ENCODE data around the gene RBM20. TPM values are rescaled to one million over a fixed set of nuclear protein-coding genes. Genes with fewer than 3 reads are reported as not detected.
"Not testable (repeated sequence)": the region's sequence is repeated elsewhere in the genome, so short reads cannot be mapped to it uniquely, and the experiment has no call there.

The RBM20 gene
- total and polyA plus RNA-seq, 5 donors from 2014 or later, result 0.15 to 0.72 TPM; not detected in 3

GRCh38 chr10:110661292-110661691 is 17.2 kb downstream of the RBM20 start:
- no peak overlapping the region for H3K27ac Mint-ChIP-seq
- Histone ChIP-seq H3K4me3 (ENCODE audit: low read depth, low read length) (no peak overlapping the region), H3K4me1 (ENCODE audit: control insufficient read depth, insufficient read depth, low read length, poor library complexity, severe bottlenecking) (no peaks in the 10 kb centered on the region), H3K9me3 (ENCODE audit: control insufficient read depth in 2 of 2, low read length in 2 of 2) (no peaks in the 10 kb centered on the region), H3K27ac (ENCODE audit: insufficient read depth, low read length, poor library complexity, severe bottlenecking) (no peak overlapping the region), H3K27me3 (ENCODE audit: control insufficient read depth, insufficient read depth, low read length) (peaks cover 5% of the 10 kb centered on the region), H3K36me3 (ENCODE audit: control insufficient read depth, insufficient read depth, low read length) (no peaks in the 10 kb centered on the region)
- ATAC-seq (ENCODE audit: low read depth in 2 of 2), result no peak
- no peak overlapping the region for H3K4me3 Mint-ChIP-seq
- peaks cover 0 to 4% (median 0%) of the 10 kb centered on the region in 7 donors for H3K9me3 Mint-ChIP-seq
- peaks cover 33% of the 10 kb centered on the region for H3K27me3 Mint-ChIP-seq
- H3K36me3 Mint-ChIP-seq, result no peaks in the 10 kb centered on the region
- H3K4me1 Mint-ChIP-seq, result peaks cover 0 to 2% (median under 1%) of the 10 kb centered on the region in 4 donors
- no peak for DNase-seq

- Histone ChIP-seq H3K4me3 (ENCODE audit: low read depth, low read length) (no peak overlapping the region), H3K27ac (ENCODE audit: insufficient read depth, low read length, poor library complexity, severe bottlenecking) (no peak overlapping the region), H3K36me3 (ENCODE audit: control insufficient read depth, insufficient read depth, low read length) (no peaks in the 10 kb centered on the region), H3K4me1 (ENCODE audit: control insufficient read depth, insufficient read depth, low read length, poor library complexity, severe bottlenecking) (no peaks in the 10 kb centered on the region), H3K9me3 (ENCODE audit: control insufficient read depth in 2 of 2, low read length in 2 of 2) (no peaks in the 10 kb centered on the region), H3K27me3 (ENCODE audit: control insufficient read depth, insufficient read depth, low read length) (peaks cover 6% of the 10 kb centered on the region)
- Mint-ChIP-seq H3K9me3 (peaks cover 0 to 2% (median 0%) of the 10 kb centered on the region in 7 donors), H3K27ac (no peak overlapping the region), H3K4me3 (no peak overlapping the region), H3K36me3 (no peaks in the 10 kb centered on the region), H3K27me3 (peaks cover 56% of the 10 kb centered on the region), H3K4me1 (peaks cover 0 to 2% (median under 1%) of the 10 kb centered on the region in 4 donors)
- DNase-seq (no peak), ATAC-seq (ENCODE audit: low read depth in 2 of 2) (no peak)
Observed at GRCh38 chr10:110664483-110665420, 20.6 kb downstream of the RBM20 start.

GRCh38 chr10:110666259-110666658 is 22.1 kb downstream of the RBM20 start:
- H3K27me3 ChIP-seq (ENCODE audit: control insufficient read depth, insufficient read depth, low read length), result peaks cover 14% of the 10 kb centered on the region
- not testable (repeated sequence) for H3K4me1 ChIP-seq (ENCODE audit: control insufficient read depth, insufficient read depth, low read length, poor library complexity, severe bottlenecking); H3K27ac ChIP-seq (ENCODE audit: insufficient read depth, low read length, poor library complexity, severe bottlenecking); H3K4me1 Mint-ChIP-seq; H3K9me3 ChIP-seq (ENCODE audit: control insufficient read depth in 2 of 2, low read length in 2 of 2); ATAC-seq (ENCODE audit: low read depth in 2 of 2); H3K36me3 ChIP-seq (ENCODE audit: control insufficient read depth, insufficient read depth, low read length); H3K4me3 Mint-ChIP-seq; H3K36me3 Mint-ChIP-seq; DNase-seq; H3K4me3 ChIP-seq (ENCODE audit: low read depth, low read length); H3K27ac Mint-ChIP-seq; H3K9me3 Mint-ChIP-seq
- peaks cover 64% of the 10 kb centered on the region for H3K27me3 Mint-ChIP-seq

GRCh38 chr10:110666673-110667072 is 22.5 kb downstream of the RBM20 start:
- ATAC-seq (ENCODE audit: low read depth in 2 of 2) (no peak), DNase-seq (no peak)
- peaks cover 14% of the 10 kb centered on the region for H3K27me3 ChIP-seq (ENCODE audit: control insufficient read depth, insufficient read depth, low read length)
- peak overlapping the region in 1 of 3 donors; percentile 30 for H3K27ac Mint-ChIP-seq
- H3K36me3 ChIP-seq (ENCODE audit: control insufficient read depth, insufficient read depth, low read length), result no peaks in the 10 kb centered on the region
- no peak overlapping the region for H3K27ac ChIP-seq (ENCODE audit: insufficient read depth, low read length, poor library complexity, severe bottlenecking)
- no peaks in the 10 kb centered on the region for H3K9me3 Mint-ChIP-seq
- H3K9me3 ChIP-seq (ENCODE audit: control insufficient read depth in 2 of 2, low read length in 2 of 2), result no peaks in the 10 kb centered on the region
- H3K4me1 Mint-ChIP-seq, result peaks cover 0 to 2% (median under 1%) of the 10 kb centered on the region in 4 donors
- no peaks in the 10 kb centered on the region for H3K4me1 ChIP-seq (ENCODE audit: control insufficient read depth, insufficient read depth, low read length, poor library complexity, severe bottlenecking)
- H3K4me3 Mint-ChIP-seq, result no peak overlapping the region
- no peak overlapping the region for H3K4me3 ChIP-seq (ENCODE audit: low read depth, low read length)
- H3K27me3 Mint-ChIP-seq, result peaks cover 63% of the 10 kb centered on the region
- no peaks in the 10 kb centered on the region for H3K36me3 Mint-ChIP-seq

GRCh38 chr10:110667620-110668343 is 23.6 kb downstream of the RBM20 start:
- ATAC-seq (ENCODE audit: low read depth in 2 of 2) (no peak), DNase-seq (no peak)
- Mint-ChIP-seq H3K27me3 (peaks cover 65% of the 10 kb centered on the region), H3K27ac (no peak overlapping the region), H3K36me3 (no peaks in the 10 kb centered on the region), H3K9me3 (no peaks in the 10 kb centered on the region), H3K4me1 (peaks cover 0 to 9% (median 3%) of the 10 kb centered on the region in 4 donors), H3K4me3 (no peak overlapping the region)
- H3K27ac ChIP-seq (ENCODE audit: insufficient read depth, low read length, poor library complexity, severe bottlenecking), result no peak overlapping the region
- peaks cover 14% of the 10 kb centered on the region for H3K27me3 ChIP-seq (ENCODE audit: control insufficient read depth, insufficient read depth, low read length)
- H3K36me3 ChIP-seq (ENCODE audit: control insufficient read depth, insufficient read depth, low read length), result no peaks in the 10 kb centered on the region
- H3K4me1 ChIP-seq (ENCODE audit: control insufficient read depth, insufficient read depth, low read length, poor library complexity, severe bottlenecking), result peaks cover 10% of the 10 kb centered on the region
- no peaks in the 10 kb centered on the region for H3K9me3 ChIP-seq (ENCODE audit: control insufficient read depth in 2 of 2, low read length in 2 of 2)
- no peak overlapping the region for H3K4me3 ChIP-seq (ENCODE audit: low read depth, low read length)

- Histone ChIP-seq H3K27me3 (ENCODE audit: control insufficient read depth, insufficient read depth, low read length) (peaks cover 14% of the 10 kb centered on the region), H3K9me3 (ENCODE audit: control insufficient read depth in 2 of 2, low read length in 2 of 2) (no peaks in the 10 kb centered on the region), H3K4me1 (ENCODE audit: control insufficient read depth, insufficient read depth, low read length, poor library complexity, severe bottlenecking) (peaks cover 10% of the 10 kb centered on the region), H3K36me3 (ENCODE audit: control insufficient read depth, insufficient read depth, low read length) (no peaks in the 10 kb centered on the region), H3K27ac (ENCODE audit: insufficient read depth, low read length, poor library complexity, severe bottlenecking) (no peak overlapping the region), H3K4me3 (ENCODE audit: low read depth, low read length) (no peak overlapping the region)
- no peak overlapping the region for H3K27ac Mint-ChIP-seq
- H3K9me3 Mint-ChIP-seq, result no peaks in the 10 kb centered on the region
- H3K4me1 Mint-ChIP-seq, result peaks cover 0 to 9% (median 5%) of the 10 kb centered on the region in 4 donors
- no peak for DNase-seq
- H3K36me3 Mint-ChIP-seq, result no peaks in the 10 kb centered on the region
- peaks cover 67% of the 10 kb centered on the region for H3K27me3 Mint-ChIP-seq
- no peak overlapping the region for H3K4me3 Mint-ChIP-seq
- ATAC-seq (ENCODE audit: low read depth in 2 of 2), result no peak
Observed at GRCh38 chr10:110668443-110668842, 24.3 kb downstream of the RBM20 start.

GRCh38 chr10:110670335-110670734 is 26.2 kb downstream of the RBM20 start:
- no peak for DNase-seq
- no peak overlapping the region for H3K27ac Mint-ChIP-seq
- no peak for ATAC-seq (ENCODE audit: low read depth in 2 of 2)
- no peak overlapping the region for H3K4me3 ChIP-seq (ENCODE audit: low read depth, low read length)
- no peak overlapping the region for H3K27ac ChIP-seq (ENCODE audit: insufficient read depth, low read length, poor library complexity, severe bottlenecking)
- peak overlapping the region in 1 of 4 donors; percentile 65 for H3K4me3 Mint-ChIP-seq
- peaks cover 71% of the 10 kb centered on the region for H3K27me3 Mint-ChIP-seq
- H3K9me3 ChIP-seq (ENCODE audit: control insufficient read depth in 2 of 2, low read length in 2 of 2), result no peaks in the 10 kb centered on the region
- H3K4me1 ChIP-seq (ENCODE audit: control insufficient read depth, insufficient read depth, low read length, poor library complexity, severe bottlenecking), result peaks cover 10% of the 10 kb centered on the region
- H3K36me3 ChIP-seq (ENCODE audit: control insufficient read depth, insufficient read depth, low read length), result no peaks in the 10 kb centered on the region
- H3K27me3 ChIP-seq (ENCODE audit: control insufficient read depth, insufficient read depth, low read length), result peaks cover 20% of the 10 kb centered on the region
- H3K4me1 Mint-ChIP-seq, result peaks cover 0 to 12% (median 5%) of the 10 kb centered on the region in 4 donors
- H3K36me3 Mint-ChIP-seq, result no peaks in the 10 kb centered on the region
- peaks cover 0 to 2% (median 0%) of the 10 kb centered on the region in 7 donors for H3K9me3 Mint-ChIP-seq

Data from CD4-positive, CD25-positive, alpha-beta regulatory T cell (primary cell).